Measurements from ENCODE around the gene WDR90. TPM values are rescaled to one million over a fixed set of nuclear protein-coding genes. Genes with fewer than 3 reads are reported as not detected.

Gene WDR90
- total and polyA plus RNA-seq, 10 of the 15 experiments (the other 5 are each of a cell fraction or from before 2014, with no cell fraction given), result 2.0 to 65.0 (median 16.7) TPM

GRCh38 chr16:667780-668518, 18.8 kb downstream of the WDR90 start, which contains the start of gene RHOT2 (continued):
- TF ChIP-seq MXI1 (IDR thresholded peaks at IDR 0.05; ENCODE audit: low read depth, low read length), result peak; percentile 23; the same call in 1 of the 2 replicates
- TF ChIP-seq POLR2AphosphoS2 (IDR thresholded peaks at IDR 0.05; ENCODE audit: low read depth, low read length), result peak; percentile 67; the same call in 1 of the 2 replicates
- TF ChIP-seq HSF1 (IDR thresholded peaks at IDR 0.05; ENCODE audit: low read depth, low read length), result peak; percentile 63; the same call in 1 of the 2 replicates
- peak; percentile 77 for TF ChIP-seq BCL3 (IDR thresholded peaks at IDR 0.05; ENCODE audit: borderline replicate concordance, insufficient read depth, low read depth, low read length, poor library complexity, severe bottlenecking)
- TF ChIP-seq SP1 (IDR thresholded peaks at IDR 0.05; ENCODE audit: low read depth, low read length), result peak; percentile 72
- no peak for TF ChIP-seq CBFB (IDR thresholded peaks at IDR 0.05; ENCODE audit: low read depth)
- TF ChIP-seq EGR1 (IDR thresholded peaks at IDR 0.05; ENCODE audit: borderline replicate concordance in 1 of 2, low read depth in 2 of 2, low read length in 2 of 2), result peak; percentile 30 to 90
- no peak for TF ChIP-seq JUNB (IDR thresholded peaks at IDR 0.05)
- TF ChIP-seq SIX5 (IDR thresholded peaks at IDR 0.05; ENCODE audit: low read depth, low read length, severe bottlenecking), result peak; percentile 47
- TF ChIP-seq KLF5 (IDR thresholded peaks at IDR 0.05; ENCODE audit: partially characterized antibody), result peak; percentile 87
- TF ChIP-seq CHD2 (IDR thresholded peaks at IDR 0.05; ENCODE audit: borderline replicate concordance, low read depth, low read length), result peak; percentile 58; the same call in 1 of the 2 replicates
- no peak for TF ChIP-seq IKZF2 (IDR thresholded peaks at IDR 0.05)
- TF ChIP-seq PML (IDR thresholded peaks at IDR 0.05; ENCODE audit: low read length), result no peak
- no peak for TF ChIP-seq JUND (IDR thresholded peaks at IDR 0.05; ENCODE audit: low read depth, low read length)
- peak; percentile 90 for TF ChIP-seq NR2F1 (conservative IDR thresholded peaks at IDR 0.05)
- peak; percentile 95 for TF ChIP-seq POLR2A (IDR thresholded peaks at IDR 0.05; ENCODE audit: low read depth, low read length)
- TF ChIP-seq ELK1 (IDR thresholded peaks at IDR 0.05; ENCODE audit: low read depth, low read length), result peak; percentile 90
- peak; percentile 57; the same call in 1 of the 2 replicates for TF ChIP-seq CREB1 (IDR thresholded peaks at IDR 0.05; ENCODE audit: low read depth)
- peak; percentile 75 for TF ChIP-seq BACH1 (IDR thresholded peaks at IDR 0.05; ENCODE audit: borderline replicate concordance)
- peak; percentile 51; the same call in 1 of the 3 replicates for TF ChIP-seq POU2F2 (IDR thresholded peaks at IDR 0.05; ENCODE audit: borderline replicate concordance, low read depth, low read length)
- TF ChIP-seq TCF12 (IDR thresholded peaks at IDR 0.05; ENCODE audit: low read depth, low read length), result 0 out of 2 replicates have a peak, but pooled peaks have one; percentile 69
- TF ChIP-seq GATAD2B (conservative IDR thresholded peaks at IDR 0.05; ENCODE audit: low read depth), result peak; percentile 78; the same call in 1 of the 2 replicates
- TF ChIP-seq SMAD5 (IDR thresholded peaks at IDR 0.05; ENCODE audit: low read depth), result no peak
- TF ChIP-seq ZNF24 (IDR thresholded peaks at IDR 0.05), result peak; percentile 90
- peak; percentile 99 for TF ChIP-seq SMARCA5 (IDR thresholded peaks at IDR 0.05)
- 0 out of 2 replicates have a peak, but pooled peaks have one; percentile 48 for TF ChIP-seq ZNF217 (IDR thresholded peaks at IDR 0.05)
